GM19324 (cell line): ENCODE measurements around the gene CCDC141.
"Not testable (repeated sequence)": the region's sequence is repeated elsewhere in the genome, so short reads cannot be mapped to it uniquely, and the experiment has no call there.

Source experiments
- ATAC-seq: cut with Tn5 transposase; IDR thresholded peaks from one replicate; pipeline ENCODE4 v1.9.1; 2021; ENCODE audit warnings: mild to moderate bottlenecking, moderate library complexity; ENCODE audit not compliant: unreplicated experiment, low FRiP score

Gene CCDC141

GRCh38 chr2:179048099-179048498, 1.8 kb downstream of the CCDC141 start:
- no peak for ATAC-seq

GRCh38 chr2:179045602-179046001, 4.3 kb downstream of the CCDC141 start:
- ATAC-seq: not testable (repeated sequence)

GRCh38 chr2:179044500-179044899, 5.4 kb downstream of the CCDC141 start:
- ATAC-seq: no peak

- no peak for ATAC-seq
Observed at GRCh38 chr2:179037807-179038206, 12.1 kb downstream of the CCDC141 start.

GRCh38 chr2:179036353-179036905, 13.5 kb downstream of the CCDC141 start:
- ATAC-seq: no peak

GRCh38 chr2:179031731-179032408, 18.1 kb downstream of the CCDC141 start:
- peak; percentile 98 for ATAC-seq

GRCh38 chr2:179024445-179024844, 25.5 kb downstream of the CCDC141 start:
- no peak for ATAC-seq

GRCh38 chr2:179022685-179023084, 27.3 kb downstream of the CCDC141 start:
- no peak for ATAC-seq

GRCh38 chr2:179021258-179021657, 28.7 kb downstream of the CCDC141 start:
- ATAC-seq: peak; percentile 74

- no peak for ATAC-seq
Observed at GRCh38 chr2:179020156-179020750, 29.7 kb downstream of the CCDC141 start.

- no peak for ATAC-seq
Observed at GRCh38 chr2:179019260-179019659, 30.7 kb downstream of the CCDC141 start.

- no peak for ATAC-seq
Observed at GRCh38 chr2:179017773-179018357, 32.1 kb downstream of the CCDC141 start.

GRCh38 chr2:179014189-179014588, 35.7 kb downstream of the CCDC141 start:
- ATAC-seq: not testable (repeated sequence)

GRCh38 chr2:179005976-179006375, 44.0 kb downstream of the CCDC141 start:
- ATAC-seq: no peak

GRCh38 chr2:178999476-178999875, 50.5 kb downstream of the CCDC141 start:
- ATAC-seq: no peak

GRCh38 chr2:178998539-178998938, 51.4 kb downstream of the CCDC141 start:
- no peak for ATAC-seq

- ATAC-seq: no peak
Observed at GRCh38 chr2:178997477-178997876, 52.5 kb downstream of the CCDC141 start.

- ATAC-seq: no peak
Observed at GRCh38 chr2:178997067-178997466, 52.9 kb downstream of the CCDC141 start.

- no peak for ATAC-seq
Observed at GRCh38 chr2:178994264-178994663, 55.7 kb downstream of the CCDC141 start.

GRCh38 chr2:178993788-178994187, 56.1 kb downstream of the CCDC141 start:
- ATAC-seq: no peak

- ATAC-seq: not testable (repeated sequence)
Observed at GRCh38 chr2:178992719-178993118, 57.2 kb downstream of the CCDC141 start.
